GM08714 (cell line): ENCODE measurements around the gene BPIFB4.
"Not testable (repeated sequence)": the region's sequence is repeated elsewhere in the genome, so short reads cannot be mapped to it uniquely, and the experiment has no call there.

Source experiments
- H3K4me3 ChIP-seq: fragments of 200-500 bp; sonication (Bioruptor generic); 2 replicates; pipeline ENCODE4 v1.5.1; 2014; ENCODE audit warnings: mild to moderate bottlenecking, low read length, inconsistent platforms
- ZNF274 ChIP-seq: IDR thresholded peaks from 2 replicates; pipeline ENCODE4 v1.6.1; 2012; ENCODE audit warnings: mild to moderate bottlenecking, low read depth, low read length

Gene BPIFB4

GRCh38 chr20:33079259-33079658 is at the start of gene BPIFB4:
Gene BPIFB4 (plus strand): TSS chr20:33079643. CDS start chr20:33081527, 1,884 bp downstream.
- no peak within 1 kb of the TSS for H3K4me3 ChIP-seq
- no peak for TF ChIP-seq ZNF274

- no peak for TF ChIP-seq ZNF274
- H3K4me3 ChIP-seq = no peak overlapping the region
Observed at GRCh38 chr20:33030076-33030475, 49.4 kb upstream of the BPIFB4 start.

GRCh38 chr20:33030569-33030968 is 48.9 kb upstream of the BPIFB4 start:
- no peak for TF ChIP-seq ZNF274
- H3K4me3 ChIP-seq = no peak overlapping the region

- no peak within 1 kb of the TSS for H3K4me3 ChIP-seq
- no peak for TF ChIP-seq ZNF274
Observed at GRCh38 chr20:33031531-33031930, 47.9 kb upstream of the BPIFB4 start, which contains the start of gene BPIFB6. Gene BPIFB6 (plus strand): TSS chr20:33031648. CDS start chr20:33031648, 0 bp downstream.

GRCh38 chr20:33032555-33032954 is 46.9 kb upstream of the BPIFB4 start:
- no peak overlapping the region for H3K4me3 ChIP-seq
- no peak for TF ChIP-seq ZNF274

- H3K4me3 ChIP-seq = no peak overlapping the region
- no peak for TF ChIP-seq ZNF274
Observed at GRCh38 chr20:33033381-33033780, 46.1 kb upstream of the BPIFB4 start.

- no peak overlapping the region for H3K4me3 ChIP-seq
- TF ChIP-seq ZNF274 = no peak
Observed at GRCh38 chr20:33034115-33034514, 45.3 kb upstream of the BPIFB4 start.

- no peak for TF ChIP-seq ZNF274
- no peak overlapping the region for H3K4me3 ChIP-seq
Observed at GRCh38 chr20:33034901-33035492, 44.4 kb upstream of the BPIFB4 start.

- no peak for TF ChIP-seq ZNF274
- H3K4me3 ChIP-seq = no peak overlapping the region
Observed at GRCh38 chr20:33037456-33037855, 42.0 kb upstream of the BPIFB4 start.

GRCh38 chr20:33038243-33038642 is 41.2 kb upstream of the BPIFB4 start:
- no peak for TF ChIP-seq ZNF274
- no peak overlapping the region for H3K4me3 ChIP-seq

GRCh38 chr20:33042430-33042829 is 37.0 kb upstream of the BPIFB4 start:
- no peak overlapping the region for H3K4me3 ChIP-seq
- TF ChIP-seq ZNF274 = no peak

GRCh38 chr20:33042983-33043730 is 36.3 kb upstream of the BPIFB4 start:
- H3K4me3 ChIP-seq = no peak overlapping the region
- TF ChIP-seq ZNF274 = no peak

- no peak for TF ChIP-seq ZNF274
Observed at GRCh38 chr20:33043731-33044181, 35.7 kb upstream of the BPIFB4 start.

GRCh38 chr20:33045129-33045721 is 34.2 kb upstream of the BPIFB4 start:
- not testable (repeated sequence) for H3K4me3 ChIP-seq

More at GRCh38 chr20:33043731-33044181, 35.7 kb upstream of the BPIFB4 start:
- H3K4me3 ChIP-seq = no peak overlapping the region

- TF ChIP-seq ZNF274 = no peak
- no peak overlapping the region for H3K4me3 ChIP-seq
Observed at GRCh38 chr20:33046412-33046811, 33.0 kb upstream of the BPIFB4 start.

GRCh38 chr20:33051333-33051732 is 28.1 kb upstream of the BPIFB4 start:
- no peak overlapping the region for H3K4me3 ChIP-seq
- TF ChIP-seq ZNF274 = no peak
